ENCODE results near the gene RPRML.

RPRML gene

DNA sequence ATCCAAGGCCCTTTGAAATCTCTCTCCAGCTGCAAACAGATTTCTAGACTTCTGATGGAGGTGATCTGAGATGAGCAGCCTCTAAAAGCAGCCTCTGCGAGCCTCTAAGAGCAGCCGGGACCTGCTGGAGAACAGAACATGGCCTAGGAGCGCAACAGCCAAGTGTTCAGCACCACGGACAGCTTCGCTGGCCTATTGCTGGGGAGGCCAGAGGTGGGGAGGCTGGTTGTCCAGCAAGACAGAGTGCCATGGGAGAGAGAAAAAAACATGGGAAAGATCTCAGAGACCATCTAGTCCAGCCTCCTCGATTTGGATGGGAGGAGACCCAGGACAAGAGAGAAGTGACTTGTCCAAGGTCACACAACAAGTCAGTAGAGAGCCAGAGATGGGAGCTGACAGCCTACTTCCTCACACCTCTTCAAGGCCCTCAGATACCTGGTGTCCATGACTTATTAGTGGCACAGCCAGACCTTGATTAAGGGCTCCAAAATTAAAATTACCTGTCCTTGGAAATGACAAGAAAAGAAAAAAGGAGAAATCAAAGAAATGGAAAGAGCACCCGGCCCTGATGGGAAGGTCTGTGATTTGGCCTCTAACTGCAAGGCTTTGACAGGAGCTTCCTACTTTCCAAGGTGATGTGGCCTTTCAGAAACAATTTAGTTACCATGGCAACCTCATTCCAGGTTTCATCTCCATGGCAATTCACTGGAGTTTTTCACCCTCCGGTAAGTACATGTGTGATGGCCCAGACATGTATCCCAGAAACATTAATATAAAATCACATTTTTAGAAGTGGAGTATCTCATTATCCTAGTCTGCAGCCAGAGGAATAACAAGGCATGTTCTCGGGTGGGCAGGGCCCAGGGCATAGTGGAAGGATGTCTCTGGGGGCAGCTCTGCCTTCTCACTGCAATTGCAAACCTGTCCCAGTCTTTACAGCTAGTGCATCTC, 14.5 kb downstream of the RPRML start:
- DNase-seq (ENCODE audit: low spot score) = peak; percentile 35
- Histone ChIP-seq H2BK120ac (ENCODE audit: low read depth, low read length) (no peak overlapping the region), H3K4me2 (ENCODE audit: insufficient read depth, low read length, poor library complexity, severe bottlenecking) (no peak overlapping the region), H3K9me3 (replicated peaks in 1 of 2; ENCODE audit: control insufficient read depth in 2 of 2, insufficient read depth in 1 of 2, low read depth in 1 of 2, low read length in 2 of 2) (peaks cover 0 to 15% of the 10 kb centered on the region in 2 donors), H3K9ac (ENCODE audit: low read depth, low read length, poor library complexity) (no peak overlapping the region), H3K23ac (ENCODE audit: low read depth, low read length, poor library complexity) (no peak overlapping the region), H4K8ac (ENCODE audit: low read depth, low read length) (no peak overlapping the region), H3K4me1 (ENCODE audit: control insufficient read depth in 2 of 2, insufficient read depth in 1 of 2, low read depth in 1 of 2, low read length in 2 of 2) (peaks cover 0 to 4% of the 10 kb centered on the region in 2 donors), H3K4ac (ENCODE audit: low read length) (no peak overlapping the region), H3K27me3 (ENCODE audit: control insufficient read depth in 3 of 3, insufficient read depth in 3 of 3, low read depth in 1 of 3, low read length in 3 of 3) (no peaks in the 10 kb centered on the region), H3K18ac (ENCODE audit: low read length) (no peak overlapping the region), H2AFZ (ENCODE audit: low read length) (no peak overlapping the region), H3K36me3 (replicated peaks in 1 of 2; ENCODE audit: control insufficient read depth in 2 of 2, insufficient read depth in 2 of 2, low read length in 2 of 2) (no peaks in the 10 kb centered on the region), H3K79me1 (ENCODE audit: low read depth, low read length) (peaks cover 3% of the 10 kb centered on the region), H2BK5ac (ENCODE audit: low read length) (no peak overlapping the region), H2AK5ac (ENCODE audit: low read depth, low read length) (no peak overlapping the region), H3K4me3 (ENCODE audit: low read length in 2 of 2) (no peak overlapping the region), H2BK15ac (ENCODE audit: low read length) (no peak overlapping the region), H3K14ac (ENCODE audit: low read length) (no peak overlapping the region), H3K27ac (replicated peaks; ENCODE audit: low read length) (no peak overlapping the region), H4K91ac (ENCODE audit: low read depth, low read length, poor library complexity) (no peak overlapping the region), H2BK12ac (ENCODE audit: low read length) (no peak overlapping the region)
- no CpG with 5 or more reads among the region's 9 CpGs for WGBS, 2 donors (ENCODE audit: extremely low coverage in 2 of 2, insufficient read length in 2 of 2, insufficient replicate concordance in 1 of 2)

DNA sequence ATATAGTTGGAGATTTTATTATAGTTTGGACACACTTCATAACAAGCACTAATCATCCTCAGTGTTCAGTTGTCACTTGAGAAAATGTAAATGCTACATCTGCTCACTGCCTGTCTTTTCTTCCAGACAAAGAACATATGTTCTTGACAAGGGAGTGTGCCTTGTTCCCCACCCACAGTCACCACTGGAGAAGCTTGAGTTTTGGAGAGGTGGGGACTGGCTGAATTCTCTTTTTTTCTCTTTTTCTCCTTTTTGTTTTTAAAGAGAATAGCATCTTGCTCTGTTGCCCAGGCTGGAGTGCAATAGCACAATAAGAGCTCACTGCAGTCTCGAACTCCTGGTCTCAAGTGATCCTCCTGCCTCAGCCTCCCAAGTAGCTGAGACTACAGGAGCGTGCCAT, 15.5 kb downstream of the RPRML start:
- Histone ChIP-seq H3K18ac (ENCODE audit: low read length) (no peak overlapping the region), H3K4me1 (ENCODE audit: control insufficient read depth in 2 of 2, insufficient read depth in 1 of 2, low read depth in 1 of 2, low read length in 2 of 2) (peaks cover 0 to 10% of the 10 kb centered on the region in 2 donors), H2BK120ac (ENCODE audit: low read depth, low read length) (no peak overlapping the region), H3K4ac (ENCODE audit: low read length) (no peak overlapping the region), H2AK5ac (ENCODE audit: low read depth, low read length) (no peak overlapping the region), H3K9ac (ENCODE audit: low read depth, low read length, poor library complexity) (no peak overlapping the region), H4K8ac (ENCODE audit: low read depth, low read length) (no peak overlapping the region), H3K36me3 (replicated peaks in 1 of 2; ENCODE audit: control insufficient read depth in 2 of 2, insufficient read depth in 2 of 2, low read length in 2 of 2) (no peaks in the 10 kb centered on the region), H3K4me3 (ENCODE audit: low read length in 2 of 2) (no peak overlapping the region), H3K4me2 (ENCODE audit: insufficient read depth, low read length, poor library complexity, severe bottlenecking) (no peak overlapping the region), H2BK15ac (ENCODE audit: low read length) (no peak overlapping the region), H3K27me3 (ENCODE audit: control insufficient read depth in 3 of 3, insufficient read depth in 3 of 3, low read depth in 1 of 3, low read length in 3 of 3) (no peaks in the 10 kb centered on the region), H2AFZ (ENCODE audit: low read length) (no peak overlapping the region), H2BK5ac (ENCODE audit: low read length) (no peak overlapping the region), H3K9me3 (replicated peaks in 1 of 2; ENCODE audit: control insufficient read depth in 2 of 2, insufficient read depth in 1 of 2, low read depth in 1 of 2, low read length in 2 of 2) (peaks cover 0 to 16% of the 10 kb centered on the region in 2 donors), H3K23ac (ENCODE audit: low read depth, low read length, poor library complexity) (no peak overlapping the region), H3K27ac (replicated peaks; ENCODE audit: low read length) (no peak overlapping the region), H4K91ac (ENCODE audit: low read depth, low read length, poor library complexity) (no peak overlapping the region), H2BK12ac (ENCODE audit: low read length) (no peak overlapping the region), H3K79me1 (ENCODE audit: low read depth, low read length) (peaks cover 3% of the 10 kb centered on the region), H3K14ac (ENCODE audit: low read length) (no peak overlapping the region)
- no CpG with 5 or more reads among the region's 2 CpGs for WGBS, 2 donors (ENCODE audit: extremely low coverage in 2 of 2, insufficient read length in 2 of 2, insufficient replicate concordance in 1 of 2)
- no peak for DNase-seq (ENCODE audit: low spot score)

DNA sequence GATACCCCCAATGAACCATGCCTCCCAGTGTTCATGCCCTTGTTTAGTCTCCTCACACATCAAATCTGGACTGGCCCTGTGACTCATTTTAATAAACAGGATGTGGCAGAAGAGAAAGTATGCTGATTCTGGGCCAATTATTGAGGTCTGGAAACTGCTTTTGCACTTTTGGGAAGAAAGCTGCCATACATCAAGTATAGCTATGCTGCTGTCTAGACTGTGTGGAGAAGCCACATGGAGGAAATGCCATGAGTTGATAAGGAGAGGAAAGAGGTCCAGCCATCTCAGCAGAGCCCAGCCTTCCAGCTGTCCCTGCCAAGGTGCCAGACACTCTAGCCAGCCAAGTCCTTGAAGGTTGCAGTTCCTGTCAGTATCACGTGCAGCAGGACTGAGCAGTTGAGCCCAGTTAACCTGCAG, 16.7 kb downstream of the RPRML start:
- WGBS, 2 donors (ENCODE audit: extremely low coverage in 2 of 2, insufficient read length in 2 of 2, insufficient replicate concordance in 1 of 2) = no CpG with 5 or more reads among the region's 1 CpG
- Histone ChIP-seq H2AK5ac (ENCODE audit: low read depth, low read length) (no peak overlapping the region), H3K4me1 (ENCODE audit: control insufficient read depth in 2 of 2, insufficient read depth in 1 of 2, low read depth in 1 of 2, low read length in 2 of 2) (peaks cover 0 to 21% of the 10 kb centered on the region in 2 donors), H4K91ac (ENCODE audit: low read depth, low read length, poor library complexity) (no peak overlapping the region), H3K9me3 (replicated peaks in 1 of 2; ENCODE audit: control insufficient read depth in 2 of 2, insufficient read depth in 1 of 2, low read depth in 1 of 2, low read length in 2 of 2) (peaks cover 0 to 16% of the 10 kb centered on the region in 2 donors), H2AFZ (ENCODE audit: low read length) (no peak overlapping the region), H2BK5ac (ENCODE audit: low read length) (no peak overlapping the region), H3K27me3 (ENCODE audit: control insufficient read depth in 3 of 3, insufficient read depth in 3 of 3, low read depth in 1 of 3, low read length in 3 of 3) (no peaks in the 10 kb centered on the region), H3K4me3 (ENCODE audit: low read length in 2 of 2) (no peak overlapping the region), H2BK15ac (ENCODE audit: low read length) (no peak overlapping the region), H3K4me2 (ENCODE audit: insufficient read depth, low read length, poor library complexity, severe bottlenecking) (no peak overlapping the region), H2BK12ac (ENCODE audit: low read length) (no peak overlapping the region), H3K79me1 (ENCODE audit: low read depth, low read length) (peaks cover under 1% of the 10 kb centered on the region), H3K23ac (ENCODE audit: low read depth, low read length, poor library complexity) (no peak overlapping the region), H3K14ac (ENCODE audit: low read length) (no peak overlapping the region), H4K8ac (ENCODE audit: low read depth, low read length) (no peak overlapping the region), H3K36me3 (replicated peaks in 1 of 2; ENCODE audit: control insufficient read depth in 2 of 2, insufficient read depth in 2 of 2, low read length in 2 of 2) (no peaks in the 10 kb centered on the region), H3K27ac (replicated peaks; ENCODE audit: low read length) (no peak overlapping the region), H3K4ac (ENCODE audit: low read length) (no peak overlapping the region), H3K18ac (ENCODE audit: low read length) (no peak overlapping the region), H2BK120ac (ENCODE audit: low read depth, low read length) (no peak overlapping the region), H3K9ac (ENCODE audit: low read depth, low read length, poor library complexity) (peak overlapping the region; percentile 53)
- DNase-seq (ENCODE audit: low spot score) = no peak

DNA sequence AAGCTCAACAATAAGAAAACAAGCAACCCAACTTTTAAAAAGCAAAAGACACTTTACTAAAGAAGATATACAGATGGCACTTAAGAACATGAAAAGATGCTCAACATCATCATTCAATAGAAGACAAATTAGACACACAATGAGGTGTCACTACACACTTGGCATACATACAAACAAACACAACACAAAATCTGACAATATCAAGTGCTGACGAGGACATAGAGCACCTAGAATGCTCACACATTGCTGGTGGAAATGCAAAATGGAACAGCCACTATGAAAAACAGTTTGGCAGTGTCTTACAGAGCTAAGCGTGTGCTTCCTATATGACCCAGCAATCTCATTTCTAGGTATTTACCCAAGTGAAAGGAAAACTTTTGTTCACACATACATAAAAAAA, 18.9 kb downstream of the RPRML start:
- H3K4me1 ChIP-seq (ENCODE audit: control insufficient read depth in 2 of 2, insufficient read depth in 1 of 2, low read depth in 1 of 2, low read length in 2 of 2) = peaks cover 0 to 19% of the 10 kb centered on the region in 2 donors
- no peak overlapping the region for H2BK12ac ChIP-seq (ENCODE audit: low read length)
- no peak overlapping the region for H2AFZ ChIP-seq (ENCODE audit: low read length)
- H4K8ac ChIP-seq (ENCODE audit: low read depth, low read length) = no peak overlapping the region
- no peak overlapping the region for H3K4ac ChIP-seq (ENCODE audit: low read length)
- H3K27ac ChIP-seq (replicated peaks; ENCODE audit: low read length) = no peak overlapping the region
- H2BK15ac ChIP-seq (ENCODE audit: low read length) = no peak overlapping the region
- no peak overlapping the region for H3K14ac ChIP-seq (ENCODE audit: low read length)
- no peak for DNase-seq (ENCODE audit: low spot score)
- no peaks in the 10 kb centered on the region for H3K79me1 ChIP-seq (ENCODE audit: low read depth, low read length)
- H2BK5ac ChIP-seq (ENCODE audit: low read length) = no peak overlapping the region
- H3K9me3 ChIP-seq (replicated peaks in 1 of 2; ENCODE audit: control insufficient read depth in 2 of 2, insufficient read depth in 1 of 2, low read depth in 1 of 2, low read length in 2 of 2) = peaks cover 0 to 16% of the 10 kb centered on the region in 2 donors
- H3K18ac ChIP-seq (ENCODE audit: low read length) = no peak overlapping the region
- no peak overlapping the region for H3K23ac ChIP-seq (ENCODE audit: low read depth, low read length, poor library complexity)
- no peak overlapping the region for H3K4me3 ChIP-seq (ENCODE audit: low read length in 2 of 2)
- H4K91ac ChIP-seq (ENCODE audit: low read depth, low read length, poor library complexity) = no peak overlapping the region
- H2AK5ac ChIP-seq (ENCODE audit: low read depth, low read length) = no peak overlapping the region
- H3K4me2 ChIP-seq (ENCODE audit: insufficient read depth, low read length, poor library complexity, severe bottlenecking) = no peak overlapping the region
- no peaks in the 10 kb centered on the region for H3K27me3 ChIP-seq (ENCODE audit: control insufficient read depth in 3 of 3, insufficient read depth in 3 of 3, low read depth in 1 of 3, low read length in 3 of 3)
- no peak overlapping the region for H3K9ac ChIP-seq (ENCODE audit: low read depth, low read length, poor library complexity)
- no peak overlapping the region for H2BK120ac ChIP-seq (ENCODE audit: low read depth, low read length)
- no CpG with 5 or more reads among the region's 2 CpGs for WGBS, 2 donors (ENCODE audit: extremely low coverage in 2 of 2, insufficient read length in 2 of 2, insufficient replicate concordance in 1 of 2)
- H3K36me3 ChIP-seq (replicated peaks in 1 of 2; ENCODE audit: control insufficient read depth in 2 of 2, insufficient read depth in 2 of 2, low read length in 2 of 2) = no peaks in the 10 kb centered on the region
